GM19397 (cell line): ENCODE results near the gene LRWD1.
"Not testable (repeated sequence)": the region's sequence is repeated elsewhere in the genome, so short reads cannot be mapped to it uniquely, and the experiment has no call there.

Experiments used
- ATAC-seq: cut with Tn5 transposase; IDR thresholded peaks from one replicate; pipeline ENCODE4 v1.9.1; 2021; ENCODE audit warnings: mild to moderate bottlenecking, moderate library complexity; ENCODE audit not compliant: unreplicated experiment

LRWD1 gene

DNA sequence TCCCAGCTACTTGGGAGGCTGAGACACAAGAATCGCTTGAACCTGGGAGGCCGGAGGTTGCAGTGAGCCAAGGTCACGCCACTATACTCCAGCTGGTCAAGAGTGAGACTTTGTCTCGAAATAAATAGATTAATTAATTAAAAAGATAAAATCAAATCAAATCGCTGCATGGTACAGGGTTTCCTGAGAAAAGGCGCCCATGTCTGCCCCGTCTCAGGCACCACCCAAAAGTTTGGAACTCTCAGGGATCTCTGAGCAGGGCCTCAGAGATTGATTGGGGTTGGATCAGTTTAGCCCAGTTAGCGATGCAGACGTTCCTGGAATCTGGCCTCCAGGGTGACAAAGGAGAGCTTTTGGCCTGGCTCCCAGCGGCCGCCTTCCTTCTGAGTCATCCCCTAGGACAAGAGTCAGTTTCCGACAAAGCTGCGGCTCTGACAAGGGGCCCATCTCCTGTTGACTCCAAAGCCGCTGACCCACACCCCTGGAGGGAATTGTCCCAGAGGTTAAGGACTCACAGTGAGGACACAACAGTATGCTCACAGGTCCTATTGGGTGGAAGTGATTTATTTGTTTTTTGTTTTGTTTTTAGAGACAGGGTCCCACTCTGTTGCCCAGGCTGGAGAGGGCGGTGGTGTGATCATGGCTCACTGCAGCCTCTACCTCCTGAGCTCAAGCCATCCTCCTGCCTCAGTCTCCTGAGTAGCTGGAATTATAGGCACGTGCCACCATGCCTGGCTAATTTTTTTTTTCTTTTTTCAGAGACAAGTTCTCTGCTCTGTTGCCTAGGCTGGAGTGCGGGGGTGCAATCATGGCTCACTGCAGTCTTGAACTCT, 24.6 kb upstream of the LRWD1 start:
- no peak for ATAC-seq

DNA sequence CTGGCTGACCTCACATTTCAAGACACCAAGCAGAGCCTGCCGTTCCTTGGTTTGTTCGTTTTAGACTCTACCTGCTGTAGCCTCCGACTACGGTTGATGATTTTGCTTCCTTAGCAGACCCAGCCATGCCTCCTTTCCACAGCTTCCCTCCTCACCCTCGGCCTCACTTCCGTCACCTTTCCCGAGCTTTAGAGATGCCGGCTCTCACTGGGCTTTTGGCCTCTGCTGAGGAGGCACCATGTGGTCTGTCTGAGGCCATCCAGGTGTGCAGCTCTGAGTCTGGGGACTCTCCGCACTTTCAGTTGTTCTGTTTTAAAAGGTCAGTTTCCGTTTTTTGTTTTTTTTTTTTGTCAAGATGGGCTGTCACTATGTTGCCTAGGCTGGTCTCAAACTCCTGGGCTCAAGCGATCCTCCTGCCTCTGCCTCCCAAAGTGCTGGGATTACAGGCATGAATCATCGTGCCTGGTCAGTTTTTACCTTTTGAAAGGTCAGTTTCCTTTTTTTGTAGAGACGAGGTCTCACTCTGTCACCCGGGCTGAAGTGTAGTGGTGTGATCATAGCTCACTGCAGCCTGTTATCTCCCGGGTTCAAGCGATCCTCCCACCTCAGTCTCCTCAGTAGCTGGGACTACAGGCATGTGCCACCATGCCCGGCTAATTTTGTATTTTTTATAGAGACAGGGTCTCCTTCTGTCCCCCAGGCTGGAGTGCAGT, 19.7 kb upstream of the LRWD1 start:
- no peak for ATAC-seq

DNA sequence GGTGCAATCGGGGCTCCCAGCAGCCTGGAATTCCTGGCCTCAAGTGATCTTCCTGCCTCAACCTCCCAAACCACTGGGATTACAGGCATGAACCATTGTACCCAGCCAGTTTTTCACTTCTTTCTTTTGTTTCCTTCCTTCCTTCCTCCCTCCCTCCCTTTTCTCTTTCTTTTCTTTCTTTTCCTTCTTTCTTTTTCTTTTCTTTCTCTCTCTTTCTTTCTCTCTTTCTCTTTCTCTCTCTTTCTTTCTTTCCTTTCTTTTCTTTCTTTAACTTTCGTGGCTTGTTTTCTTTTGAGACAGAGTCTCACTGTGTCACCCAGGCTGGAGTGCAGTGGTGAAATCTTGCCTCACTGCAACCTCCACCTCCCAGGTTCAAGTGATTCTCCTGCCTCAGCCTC, 19.1 kb upstream of the LRWD1 start:
- no peak for ATAC-seq

DNA sequence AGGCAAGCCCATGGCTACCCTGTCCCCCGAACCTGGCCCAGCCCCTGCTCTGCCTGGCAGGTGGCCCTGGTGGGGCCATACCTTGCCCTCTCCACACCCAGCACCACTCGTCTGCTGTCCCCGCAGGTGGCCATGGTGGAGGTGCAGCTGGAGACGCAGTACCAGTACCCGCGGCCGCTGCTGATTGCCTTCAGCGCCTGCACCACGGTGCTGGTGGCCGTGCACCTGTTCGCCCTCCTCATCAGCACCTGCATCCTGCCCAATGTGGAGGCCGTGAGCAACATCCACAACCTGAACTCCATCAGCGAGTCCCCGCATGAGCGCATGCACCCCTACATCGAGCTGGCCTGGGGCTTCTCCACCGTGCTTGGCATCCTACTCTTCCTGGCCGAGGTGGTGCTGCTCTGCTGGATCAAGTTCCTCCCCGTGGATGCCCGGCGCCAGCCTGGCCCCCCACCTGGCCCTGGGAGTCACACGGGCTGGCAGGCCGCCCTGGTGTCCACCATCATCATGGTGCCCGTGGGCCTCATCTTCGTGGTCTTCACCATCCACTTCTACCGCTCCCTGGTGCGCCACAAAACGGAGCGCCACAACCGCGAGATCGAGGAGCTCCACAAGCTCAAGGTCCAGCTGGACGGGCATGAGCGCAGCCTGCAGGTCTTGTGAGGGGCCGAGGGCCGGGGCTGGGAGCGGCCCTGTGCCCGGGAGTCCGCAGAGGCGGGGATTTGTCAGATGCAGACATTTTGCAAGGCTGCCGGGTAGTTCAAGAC, 18.2 kb upstream of the LRWD1 start:
- ATAC-seq, result no peak

DNA sequence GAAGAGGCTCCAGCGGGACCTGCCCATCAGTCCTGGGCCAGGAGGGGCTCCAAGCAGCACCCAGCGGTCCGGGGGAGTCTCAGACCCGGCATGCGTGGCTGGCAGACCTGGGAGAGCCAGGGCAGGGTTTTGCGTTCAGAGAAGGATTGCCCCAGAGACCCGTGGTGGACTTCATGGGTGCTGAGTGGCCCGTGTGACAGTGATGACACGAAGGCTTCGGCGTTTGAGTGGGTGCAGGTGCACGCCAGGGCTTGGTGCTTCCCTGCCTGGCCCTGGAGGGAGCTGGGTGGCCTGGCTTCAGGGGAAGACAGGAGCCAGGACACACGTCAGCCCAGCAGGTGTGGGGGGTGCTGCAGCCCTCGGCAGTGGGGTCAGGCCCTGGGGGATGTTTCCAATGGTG, 17.5 kb upstream of the LRWD1 start:
- ATAC-seq, result no peak

DNA sequence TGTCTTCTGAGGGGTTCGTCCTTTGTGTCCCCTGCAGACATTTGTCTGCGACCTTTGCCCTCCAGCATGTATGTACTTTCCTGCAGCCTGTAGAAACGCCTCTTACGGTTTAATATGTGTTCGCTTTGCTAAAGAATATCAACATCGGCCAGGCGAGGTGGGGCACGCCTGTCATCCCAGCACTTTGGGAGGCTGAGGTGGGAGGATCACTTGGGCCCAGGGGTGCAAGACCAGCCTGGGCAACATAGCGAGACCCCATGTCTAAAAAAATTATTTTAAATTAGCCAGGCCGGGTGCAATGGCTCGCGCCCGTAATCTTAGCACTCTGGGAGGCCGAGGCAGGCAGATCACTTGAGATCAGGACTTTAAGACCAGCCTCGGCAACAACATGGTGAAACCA, 15.6 kb upstream of the LRWD1 start:
- ATAC-seq, result no peak

DNA sequence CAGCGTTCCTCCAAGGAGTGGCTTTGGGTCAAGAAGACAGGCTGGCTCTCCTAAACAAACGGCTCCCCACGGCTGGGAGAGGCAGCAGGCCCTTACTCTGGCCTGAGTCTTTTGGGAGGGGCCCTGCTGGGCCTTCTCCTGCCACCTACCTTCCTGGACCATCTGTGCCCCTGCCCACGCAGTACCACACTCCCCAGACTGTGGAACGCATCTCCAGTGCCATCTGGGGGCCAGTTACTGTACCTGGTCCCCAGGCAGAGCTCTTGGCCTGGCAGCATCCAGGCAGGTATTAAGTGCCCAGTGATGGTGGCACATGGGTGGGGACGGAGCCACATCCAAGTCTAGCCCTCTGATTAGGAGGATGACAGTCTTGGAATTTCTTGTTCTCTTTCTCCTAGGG, 14.5 kb upstream of the LRWD1 start:
- ATAC-seq, result no peak

DNA sequence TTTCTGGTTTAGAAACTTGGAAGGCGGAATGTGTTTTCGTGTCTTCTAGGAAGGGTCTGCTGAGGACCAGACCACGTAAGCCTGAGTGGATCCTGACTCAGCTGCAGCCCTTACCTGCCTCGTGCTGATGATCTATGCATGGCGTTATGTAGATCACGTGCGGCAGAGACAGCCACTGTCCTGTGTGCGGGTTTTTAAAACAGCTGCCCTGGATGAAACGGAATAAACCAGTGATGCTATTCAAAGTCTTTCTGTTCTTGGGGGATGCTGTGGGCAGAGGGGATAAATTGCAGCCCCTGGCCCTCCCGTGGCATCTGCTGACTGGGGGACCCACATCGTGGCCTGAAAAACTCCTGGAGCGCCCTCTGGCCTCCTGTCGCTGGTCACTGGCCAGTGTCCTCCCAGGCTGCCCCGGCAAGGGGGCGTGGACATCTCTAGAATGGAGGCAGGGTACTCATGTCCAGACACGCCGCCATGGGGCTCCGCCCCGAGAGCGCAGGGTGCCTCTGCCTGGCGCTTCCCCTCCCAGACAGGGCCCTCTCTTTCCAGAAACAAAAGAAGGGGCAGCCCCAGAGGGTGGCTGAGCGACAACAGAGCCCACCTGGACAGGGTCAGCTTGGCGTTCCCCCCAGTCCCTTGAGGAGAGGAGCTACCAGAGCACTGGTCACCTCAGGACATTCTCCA, 13.3 kb upstream of the LRWD1 start:
- no peak for ATAC-seq

DNA sequence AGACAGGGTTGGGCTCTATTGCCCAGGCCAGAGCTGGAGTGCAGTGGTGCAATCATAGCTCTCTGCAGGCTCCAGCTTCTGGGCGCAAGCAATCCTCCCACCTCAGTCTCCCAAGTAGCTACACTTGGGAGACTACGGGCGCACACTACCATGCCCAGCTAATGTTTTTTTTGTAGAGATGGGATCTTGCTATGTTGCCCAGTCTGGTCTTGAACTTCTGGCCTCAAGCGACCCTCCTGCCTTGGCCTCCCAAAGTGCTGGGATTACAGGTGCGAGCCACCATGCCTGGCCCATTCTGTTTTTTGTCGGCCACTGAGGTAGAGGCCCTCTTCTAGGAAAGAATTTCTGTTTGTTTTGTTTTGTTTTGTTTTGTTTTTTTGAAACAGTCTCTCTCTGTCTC, 12.3 kb upstream of the LRWD1 start:
- no peak for ATAC-seq

DNA sequence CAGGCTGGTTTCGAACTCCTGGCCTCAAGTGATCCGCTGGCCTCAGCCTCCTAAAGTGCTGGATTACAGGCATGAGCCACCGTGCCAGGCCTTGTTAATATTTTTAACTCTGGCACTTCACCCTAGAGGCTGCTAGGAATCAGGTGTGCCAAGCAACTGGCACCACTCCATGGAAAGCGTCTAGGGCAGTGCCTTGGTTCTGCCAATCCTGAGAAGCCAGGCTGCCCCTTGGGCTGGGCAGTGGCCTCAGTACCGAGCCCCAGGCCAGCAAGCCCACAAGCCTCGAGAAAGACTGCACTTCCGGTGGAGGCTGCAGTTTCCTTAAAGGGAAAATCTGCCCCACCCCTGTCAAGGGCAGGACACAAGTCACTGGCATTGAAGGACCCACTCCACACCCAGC, 11.5 kb upstream of the LRWD1 start:
- ATAC-seq, result no peak

DNA sequence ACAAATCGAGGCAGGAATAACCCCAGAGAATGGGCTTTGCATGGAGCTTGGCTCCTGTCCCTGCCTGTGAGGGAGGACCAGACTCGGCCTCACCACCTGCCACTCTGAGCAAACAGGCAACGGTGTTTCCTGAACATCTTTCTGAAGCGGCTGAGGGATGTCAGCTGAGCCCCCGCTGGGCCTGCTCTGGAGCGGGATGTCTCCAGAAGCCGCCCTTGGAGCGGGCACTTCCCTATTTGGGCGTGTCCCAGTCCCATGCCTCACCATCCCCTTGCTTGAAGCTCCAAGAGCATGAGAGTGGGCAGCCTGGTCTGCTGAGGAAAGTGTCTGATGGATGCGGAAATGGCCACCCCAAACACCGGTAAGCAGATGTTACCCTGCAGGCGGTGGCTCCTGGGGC, 10.3 kb upstream of the LRWD1 start:
- ATAC-seq, result no peak

DNA sequence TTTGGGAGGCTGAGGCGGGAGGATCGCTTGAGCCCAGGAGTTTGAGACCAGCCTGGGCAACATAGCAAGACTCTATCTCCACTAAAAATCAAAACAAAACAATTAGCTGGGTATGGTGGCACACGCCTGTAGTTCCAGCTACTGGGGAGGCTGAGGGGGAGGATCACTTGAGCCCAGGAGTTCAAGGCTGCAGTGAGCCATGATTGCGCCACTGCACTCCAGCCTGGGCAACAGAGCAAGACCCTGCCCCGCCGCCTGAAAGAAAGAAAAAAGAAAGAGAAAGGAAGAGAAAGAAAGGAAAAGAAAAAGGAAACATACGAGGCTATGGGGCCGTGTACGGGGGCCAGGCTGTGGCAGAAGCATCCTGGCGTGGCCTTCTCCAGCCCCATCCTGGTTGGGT, 9.9 kb upstream of the LRWD1 start:
- ATAC-seq, result not testable (repeated sequence)

DNA sequence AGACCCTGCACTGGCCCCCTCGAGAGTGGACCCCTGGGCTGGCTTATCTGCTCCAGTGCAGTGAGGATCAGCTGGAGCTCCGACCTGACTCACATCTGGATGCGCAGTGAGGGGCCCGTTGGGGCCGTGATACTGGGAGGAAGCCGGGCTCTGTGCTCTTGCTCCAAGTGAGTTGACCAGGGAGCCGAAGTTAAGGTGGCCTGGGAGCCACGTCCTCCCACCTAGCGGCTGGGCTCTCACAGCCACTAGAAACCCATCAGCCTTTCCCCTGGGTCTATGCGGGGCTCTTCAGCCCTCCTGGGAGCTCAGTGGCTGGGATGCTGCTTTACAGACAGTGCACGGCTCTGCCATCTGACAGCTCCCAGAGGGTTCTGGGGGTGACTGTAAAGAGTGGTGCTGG, 9.2 kb upstream of the LRWD1 start:
- ATAC-seq, result no peak

DNA sequence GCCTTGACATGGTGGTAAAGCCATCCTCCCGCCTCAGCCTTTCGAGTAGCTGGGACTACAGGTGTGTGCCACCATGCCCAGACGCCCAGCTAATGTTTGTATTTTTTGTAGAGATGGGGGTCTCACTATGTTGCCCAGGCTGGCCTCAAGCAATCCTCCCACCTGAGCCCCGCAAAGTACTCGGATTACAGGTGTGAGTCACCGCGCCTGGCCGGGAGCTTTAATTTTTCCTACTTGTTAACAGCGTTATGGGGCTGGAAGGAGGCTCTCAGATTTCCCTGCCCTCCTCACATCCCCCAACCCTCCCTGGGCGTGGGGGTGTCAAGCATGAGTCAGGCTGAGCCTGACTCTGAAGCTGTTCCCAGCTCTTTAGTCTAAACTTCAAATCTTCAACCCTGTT, 8.5 kb upstream of the LRWD1 start:
- no peak for ATAC-seq

DNA sequence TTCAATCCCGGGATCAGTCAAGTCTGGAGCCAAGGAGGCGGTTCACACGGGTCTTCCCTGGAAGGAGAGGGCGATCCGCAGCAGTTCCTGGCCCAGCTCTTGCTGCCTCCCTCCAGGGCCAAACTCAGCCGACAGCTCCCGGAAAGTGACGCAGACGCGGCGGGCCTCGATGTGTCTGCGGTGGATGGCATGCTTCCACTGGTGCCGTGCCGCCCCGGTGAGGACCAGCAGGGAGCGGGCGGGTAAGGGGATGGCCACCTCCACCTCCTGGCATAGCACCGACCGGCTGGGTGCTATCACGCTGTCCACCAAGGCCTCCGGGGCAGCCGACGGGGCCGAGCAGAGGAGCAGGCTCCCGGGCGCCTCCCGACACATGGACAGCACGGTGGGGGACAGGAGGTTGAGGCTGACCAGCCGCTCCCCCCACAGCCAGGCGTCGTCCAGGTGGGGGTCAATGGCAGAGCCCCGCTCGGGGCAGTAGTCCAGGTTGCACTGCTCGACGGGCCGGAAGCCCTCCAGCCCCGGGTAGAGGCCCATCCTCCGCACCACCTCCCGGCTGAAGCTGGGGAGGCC, 7.3 kb upstream of the LRWD1 start:
- no peak for ATAC-seq

DNA sequence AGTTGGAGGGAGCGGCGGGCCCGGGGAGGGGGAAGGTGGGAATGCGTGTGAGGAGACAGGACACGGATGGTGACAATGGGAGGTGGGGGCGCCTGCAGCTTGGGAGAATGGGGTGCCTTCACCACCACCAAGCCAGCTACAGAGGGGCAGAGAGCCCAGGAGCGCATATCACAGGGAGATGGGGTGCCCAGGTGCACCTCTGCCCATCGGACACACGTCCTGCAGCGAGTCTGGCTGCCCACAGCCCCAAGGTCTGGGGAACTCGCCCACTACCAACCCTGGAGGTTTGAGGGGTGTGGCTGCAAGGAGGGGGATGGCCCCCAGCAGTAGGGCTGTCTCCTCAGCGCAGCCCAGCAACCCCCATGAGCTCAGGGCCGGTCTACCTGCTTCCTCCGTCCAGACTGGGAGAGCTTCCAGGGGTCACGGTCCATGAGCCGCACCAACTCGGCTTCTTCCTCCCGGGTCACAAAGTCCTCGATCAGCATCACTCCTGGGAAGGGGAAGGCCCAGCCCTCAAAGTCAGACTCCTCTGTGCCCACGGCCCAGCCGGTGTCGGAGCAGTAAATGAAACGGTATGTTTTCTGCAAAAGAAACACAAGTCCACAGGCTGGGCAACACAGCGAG, 5.5 kb upstream of the LRWD1 start:
- ATAC-seq, result no peak

DNA sequence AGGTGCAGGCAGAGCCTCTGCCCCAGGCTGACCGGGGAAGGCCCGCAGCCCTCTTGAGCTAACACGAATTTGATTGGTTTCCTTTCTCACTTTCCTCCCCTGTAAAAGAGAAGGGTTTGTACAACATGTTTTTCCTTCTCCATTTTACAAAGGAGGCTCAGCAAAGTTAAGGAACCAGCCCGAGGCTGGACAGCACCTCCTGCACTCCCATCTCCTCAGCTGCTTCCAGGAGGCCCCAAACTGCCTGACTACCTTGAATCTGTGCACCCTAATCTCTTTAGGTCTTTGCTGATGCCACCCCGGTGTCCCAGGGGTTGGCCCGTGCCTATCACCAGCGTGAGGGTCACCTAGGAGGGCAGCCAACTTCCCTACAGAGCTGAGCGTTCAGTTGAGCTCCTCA, 4.3 kb upstream of the LRWD1 start:
- no peak for ATAC-seq

DNA sequence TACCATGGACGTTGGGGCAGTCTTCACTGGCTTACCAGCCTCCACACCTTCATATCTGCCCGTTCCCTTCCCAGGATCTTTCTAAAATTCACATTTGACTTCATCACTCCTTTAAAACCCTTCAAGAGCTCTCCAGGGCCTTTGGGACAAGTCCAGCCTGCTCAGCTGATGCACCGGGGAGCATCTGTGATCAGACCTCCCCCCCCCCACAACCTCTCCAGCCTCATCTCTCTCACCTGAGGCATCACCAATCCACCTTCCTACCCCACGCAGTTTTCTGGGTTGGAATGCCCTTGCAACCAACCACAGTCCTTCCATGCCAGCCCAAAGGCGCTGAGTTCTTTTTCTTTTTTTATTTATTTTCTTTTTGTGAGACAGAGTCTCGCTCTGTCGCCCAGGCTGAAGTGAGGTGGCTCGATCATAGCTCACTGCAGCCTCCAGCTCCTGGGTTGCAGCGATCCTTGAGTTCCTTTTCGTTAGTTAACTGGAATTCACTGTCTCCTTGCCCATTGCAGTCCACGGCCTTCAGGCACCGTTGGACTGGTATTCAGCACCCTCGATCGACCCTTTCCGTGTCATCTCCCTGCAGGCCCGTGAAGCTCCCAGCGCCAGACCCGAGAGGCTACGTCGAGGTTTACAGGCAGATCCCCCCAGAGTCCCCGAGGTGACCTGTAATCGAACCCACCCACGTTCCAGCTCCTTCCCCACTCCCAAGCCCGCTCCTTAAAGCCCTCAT, 775 bp upstream of the LRWD1 start:
- ATAC-seq, result no peak

DNA sequence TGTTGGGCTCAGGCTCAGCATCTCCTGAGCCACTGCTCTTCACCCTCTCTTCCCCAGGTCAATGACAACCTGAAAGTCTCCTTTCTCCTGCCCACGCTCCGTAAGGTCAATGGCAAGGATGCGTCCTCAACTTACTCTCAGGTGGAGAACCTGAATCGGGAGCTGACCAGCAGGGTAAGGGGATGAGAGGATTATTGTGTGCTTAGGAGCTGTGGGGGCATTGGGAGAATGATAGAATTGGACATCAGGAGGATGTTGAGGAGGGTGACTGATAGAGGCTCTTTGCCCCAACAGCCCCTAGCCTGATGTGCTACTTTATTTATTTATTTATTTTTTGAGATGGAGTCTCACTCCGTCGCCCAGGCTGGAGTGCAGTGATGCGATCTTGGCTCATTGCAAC, 1.3 kb downstream of the LRWD1 start:
- no peak for ATAC-seq
